SK-N-DZ (cell line): ENCODE data around the gene CTNNA2.

ENCODE experiments used
- DNase-seq: peaks from one replicate; pipeline ENCODE4 v3.0.0-alpha.2; 2015; ENCODE audit warnings: low spot score

The CTNNA2 gene

GRCh38 chr2:80467262-80467811 lies 954.5 kb downstream of the CTNNA2 start:
- no peak for DNase-seq

- no peak for DNase-seq
Observed at GRCh38 chr2:80469428-80469827, 956.6 kb downstream of the CTNNA2 start.

- no peak for DNase-seq
Observed at GRCh38 chr2:80473069-80473468, 960.2 kb downstream of the CTNNA2 start.

GRCh38 chr2:80473796-80474195 lies 960.9 kb downstream of the CTNNA2 start:
- DNase-seq = no peak

GRCh38 chr2:80475970-80476369 lies 963.1 kb downstream of the CTNNA2 start:
- DNase-seq = no peak

GRCh38 chr2:80476535-80477117 lies 963.8 kb downstream of the CTNNA2 start:
- DNase-seq = peak; percentile 77

GRCh38 chr2:80482276-80482675 lies 969.4 kb downstream of the CTNNA2 start:
- no peak for DNase-seq

GRCh38 chr2:80489717-80490116 lies 976.9 kb downstream of the CTNNA2 start:
- peak; percentile 55 for DNase-seq

- no peak for DNase-seq
Observed at GRCh38 chr2:80490964-80491363, 978.1 kb downstream of the CTNNA2 start.

GRCh38 chr2:80496346-80496745 lies 983.5 kb downstream of the CTNNA2 start:
- no peak for DNase-seq

GRCh38 chr2:80496775-80497174 lies 983.9 kb downstream of the CTNNA2 start:
- DNase-seq = no peak

- DNase-seq = peak; percentile 67
Observed at GRCh38 chr2:80499095-80499494, 986.2 kb downstream of the CTNNA2 start.

GRCh38 chr2:80501874-80502624 lies 989.2 kb downstream of the CTNNA2 start:
- DNase-seq = no peak

- DNase-seq = no peak
Observed at GRCh38 chr2:80506563-80506962, 993.7 kb downstream of the CTNNA2 start.

- no peak for DNase-seq
Observed at GRCh38 chr2:80510716-80511115, 997.9 kb downstream of the CTNNA2 start.

- DNase-seq = no peak
Observed at GRCh38 chr2:80515964-80516363, 1003.1 kb downstream of the CTNNA2 start.

- DNase-seq = peak; percentile 66
Observed at GRCh38 chr2:80517316-80517715, 1004.5 kb downstream of the CTNNA2 start.

GRCh38 chr2:80519121-80519643 lies 1006.3 kb downstream of the CTNNA2 start:
- no peak for DNase-seq

GRCh38 chr2:80519699-80520291 lies 1006.9 kb downstream of the CTNNA2 start:
- DNase-seq = no peak

GRCh38 chr2:80525152-80525551 lies 1012.3 kb downstream of the CTNNA2 start:
- no peak for DNase-seq

GRCh38 chr2:80527119-80527518 lies 1014.3 kb downstream of the CTNNA2 start:
- DNase-seq = no peak

- no peak for DNase-seq
Observed at GRCh38 chr2:80529466-80530165, 1016.8 kb downstream of the CTNNA2 start.
